Smooth muscle cell of the coronary artery (primary cell): ENCODE results near the gene ZW10. TPM values are rescaled to one million over a fixed set of nuclear protein-coding genes. Genes with fewer than 3 reads are reported as not detected.

Experiments used
- total RNA-seq: library from RNA; depleted of rRNA; stranded (reverse); fragments of >200 nt; gene quantifications from 2 replicates; pipeline ENCODE4 v1.2.3, GENCODE V29; 2014; ENCODE audit warnings: low replicate concordance

The ZW10 gene
- total RNA-seq: 11.1 and 16.2 TPM in 2 replicates

GRCh38 chr11:113773416-113774173 lies at the start of gene ZW10:
Gene ZW10 (minus strand): TSS chr11:113773692. CDS start chr11:113773666, 26 bp downstream.

GRCh38 chr11:113779496-113779895 lies 6.0 kb upstream of the ZW10 start, which contains the start of gene CLDN25:
Gene CLDN25 (plus strand): TSS chr11:113779796. CDS start chr11:113779796, 0 bp downstream.

GRCh38 chr11:113705871-113706655 lies 67.4 kb downstream of the ZW10 start, which contains the start of gene TMPRSS5:
Gene TMPRSS5 (minus strand): TSS chr11:113706308. CDS start chr11:113706224, 84 bp downstream.

Other genes with a start within 250 kb of the ZW10 start
- gene TMPRSS5, start 67.4 kb downstream of the ZW10 start, total RNA-seq: 0.08 TPM in 1 of 2 replicates, not detected in the other
- not detected in 2 replicates for gene CLDN25, start 6.1 kb upstream of the ZW10 start, total RNA-seq
- gene USP28, start 101.9 kb upstream of the ZW10 start, total RNA-seq: 22.5 and 23.4 TPM in 2 replicates
- gene HTR3B, start 131.1 kb upstream of the ZW10 start, total RNA-seq: not detected in 2 replicates
- not detected in 2 replicates for gene HTR3A, start 201.4 kb upstream of the ZW10 start, total RNA-seq